Measurements from ENCODE around the gene SLC12A7. TPM values are rescaled to one million over a fixed set of nuclear protein-coding genes. Genes with fewer than 3 reads are reported as not detected.
A peak's percentile ranks its signal among the peaks of the same experiment; 100 is the strongest.

Gene SLC12A7
- total and polyA plus RNA-seq, 9 of the 15 experiments (the other 6 are each of a cell fraction or from before 2014, with no cell fraction given), result 0.01 to 3.1 (median 0.56) TPM

DNA sequence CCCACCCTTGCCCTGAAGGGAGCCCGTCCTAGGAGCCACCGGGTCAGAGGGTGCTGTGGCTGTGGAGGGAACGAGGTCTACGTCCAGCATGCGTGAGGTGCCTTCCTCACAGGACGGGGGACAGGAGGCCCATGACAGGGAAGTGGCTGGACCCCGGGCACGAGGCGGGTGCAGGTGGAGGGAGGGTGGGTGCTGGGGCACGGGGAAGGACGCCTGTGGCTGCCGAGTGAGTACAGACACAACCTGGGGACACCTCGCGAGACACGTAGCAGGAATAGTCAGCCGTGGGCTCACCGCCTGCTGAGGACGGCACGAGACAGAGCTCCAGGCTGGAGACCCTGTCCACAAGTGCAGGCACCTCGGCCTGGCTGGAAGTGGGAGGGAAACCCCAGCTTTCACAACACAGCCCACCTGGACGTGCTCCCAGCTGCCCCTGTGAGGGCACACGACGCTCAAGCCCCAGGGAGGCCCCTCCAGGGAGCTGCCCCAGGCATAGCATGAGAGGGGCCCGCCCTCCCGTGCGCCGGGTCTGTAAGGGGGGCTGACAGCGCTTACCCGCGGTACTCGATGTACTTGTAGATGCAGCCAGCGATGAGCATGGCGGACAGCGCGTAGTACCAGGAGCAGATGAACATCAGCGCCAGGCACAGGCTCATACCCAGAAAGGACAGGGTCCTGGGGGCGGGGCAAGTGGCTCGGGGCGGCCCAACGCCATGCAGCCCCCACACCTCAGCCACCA is 36.9 kb downstream of the SLC12A7 start:
- BruUV-seq (replicated peaks), result no TSS peak
- Histone ChIP-seq H3K4me1 (replicated peaks in 1 of 2; ENCODE audit: control insufficient read depth in 2 of 2, insufficient read depth in 2 of 2, low read length in 2 of 2) (peaks cover 0 to 41% of the 10 kb centered on the region in 2 experiments; a peak in 2 of 5 replicates), H4K20me1 (replicated peaks; ENCODE audit: control insufficient read depth, insufficient read depth, low read length) (peaks cover 6% of the 10 kb centered on the region), H3K9me3 (replicated peaks; ENCODE audit: control insufficient read depth, insufficient read depth, low read depth, low read length) (no peaks in the 10 kb centered on the region), H3K9ac (ENCODE audit: insufficient read depth in 1 of 2, low read depth in 2 of 2, low read length in 2 of 2) (no peak overlapping the region), H3K27ac (ENCODE audit: extremely low read depth, low read depth, low read length) (no peak overlapping the region), H2AFZ (ENCODE audit: low read depth, low read length) (no peak overlapping the region), H3K36me3 (ENCODE audit: control insufficient read depth, insufficient read depth, low read length) (no peaks in the 10 kb centered on the region), H3K27me3 (ENCODE audit: control insufficient read depth in 2 of 2, insufficient read depth in 2 of 2, low read length in 2 of 2) (peaks cover 0 to 32% of the 10 kb centered on the region in 2 experiments; a peak in 2 of 5 replicates), H3K4me3 (no peak overlapping the region), H3K4me2 (ENCODE audit: insufficient read depth, low read length) (no peak overlapping the region), H3K79me2 (ENCODE audit: control insufficient read depth, insufficient read depth, low read length) (no peaks in the 10 kb centered on the region), H3K9me1 (ENCODE audit: control insufficient read depth, insufficient read depth, low read length) (no peaks in the 10 kb centered on the region)
- ATAC-seq (no peak), DNase-seq (ENCODE audit: extremely low read depth in 1 of 4, low spot score in 3 of 4) (no peak), FAIRE-seq (no peak)
- in situ Hi-C loops (cut with MboI) (no loop called here), intact Hi-C loops (cut with micrococcal nuclease) (no loop called here)
- CTCF ChIA-PET (ENCODE audit: low intra/inter-chr PET ratio), result no interaction called here
- TF ChIP-seq CREB3L1 (IDR thresholded peaks at IDR 0.05; ENCODE audit: borderline replicate concordance, low read depth), result no peak
- peak; percentile 66 for TF ChIP-seq ZBTB33 (CRISPR knock-in tag; IDR thresholded peaks at IDR 0.05)
- WGBS (ENCODE audit: insufficient coverage, low coverage, missing lambda C conversion rate), result 38% methylated on average over 34 of the region's 40 CpGs
- POLR2A ChIA-PET, result interaction anchor here (0.6 kb wide), 1 partner anchor 42 kb away, joined by 4 read pairs; no protein-coding TSS in a partner anchor

Measured in K562 (cell line).